Measurements from ENCODE around the gene RERE. TPM values are rescaled to one million over a fixed set of nuclear protein-coding genes. Genes with fewer than 3 reads are reported as not detected.

Gene RERE
- total RNA-seq, 1 experiment from 2014 or later = 161 TPM

GRCh38 chr1:8817412-8818324 is at the start of gene RERE (continued):
- no peak for TF ChIP-seq TCF7 (CRISPR knock-in tag; IDR thresholded peaks at IDR 0.05; ENCODE audit: low read depth)

GRCh38 chr1:8866792-8867415 is 49.5 kb upstream of the RERE start:
- POLR2A ChIA-PET = interaction anchor here (0.5 to 1.4 kb wide), 2 partner anchors 12 to 598 kb away, joined by 6 to 7 read pairs; partner anchors contain the start of gene ENO1
- TF ChIP-seq, protein P1, sequence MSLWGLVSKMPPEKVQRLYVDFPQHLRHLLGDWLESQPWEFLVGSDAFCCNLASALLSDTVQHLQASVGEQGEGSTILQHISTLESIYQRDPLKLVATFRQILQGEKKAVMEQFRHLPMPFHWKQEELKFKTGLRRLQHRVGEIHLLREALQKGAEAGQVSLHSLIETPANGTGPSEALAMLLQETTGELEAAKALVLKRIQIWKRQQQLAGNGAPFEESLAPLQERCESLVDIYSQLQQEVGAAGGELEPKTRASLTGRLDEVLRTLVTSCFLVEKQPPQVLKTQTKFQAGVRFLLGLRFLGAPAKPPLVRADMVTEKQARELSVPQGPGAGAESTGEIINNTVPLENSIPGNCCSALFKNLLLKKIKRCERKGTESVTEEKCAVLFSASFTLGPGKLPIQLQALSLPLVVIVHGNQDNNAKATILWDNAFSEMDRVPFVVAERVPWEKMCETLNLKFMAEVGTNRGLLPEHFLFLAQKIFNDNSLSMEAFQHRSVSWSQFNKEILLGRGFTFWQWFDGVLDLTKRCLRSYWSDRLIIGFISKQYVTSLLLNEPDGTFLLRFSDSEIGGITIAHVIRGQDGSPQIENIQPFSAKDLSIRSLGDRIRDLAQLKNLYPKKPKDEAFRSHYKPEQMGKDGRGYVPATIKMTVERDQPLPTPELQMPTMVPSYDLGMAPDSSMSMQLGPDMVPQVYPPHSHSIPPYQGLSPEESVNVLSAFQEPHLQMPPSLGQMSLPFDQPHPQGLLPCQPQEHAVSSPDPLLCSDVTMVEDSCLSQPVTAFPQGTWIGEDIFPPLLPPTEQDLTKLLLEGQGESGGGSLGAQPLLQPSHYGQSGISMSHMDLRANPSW (CRISPR knock-in tag; conservative IDR thresholded peaks at IDR 0.05; ENCODE audit: low read depth) = no peak
- TF ChIP-seq TEAD1 (CRISPR knock-in tag; IDR thresholded peaks at IDR 0.05) (no peak), ZNF138 (CRISPR knock-in tag; conservative IDR thresholded peaks at IDR 0.05) (no peak), ZBTB21 (CRISPR knock-in tag; IDR thresholded peaks at IDR 0.05; ENCODE audit: borderline replicate concordance) (no peak), JAZF1 (CRISPR knock-in tag; IDR thresholded peaks at IDR 0.05) (no peak), GTF2I (CRISPR knock-in tag; conservative IDR thresholded peaks at IDR 0.05) (no peak), ZNF396 (CRISPR knock-in tag; IDR thresholded peaks at IDR 0.05; ENCODE audit: borderline replicate concordance) (no peak)
- TF ChIP-seq, protein P2, sequence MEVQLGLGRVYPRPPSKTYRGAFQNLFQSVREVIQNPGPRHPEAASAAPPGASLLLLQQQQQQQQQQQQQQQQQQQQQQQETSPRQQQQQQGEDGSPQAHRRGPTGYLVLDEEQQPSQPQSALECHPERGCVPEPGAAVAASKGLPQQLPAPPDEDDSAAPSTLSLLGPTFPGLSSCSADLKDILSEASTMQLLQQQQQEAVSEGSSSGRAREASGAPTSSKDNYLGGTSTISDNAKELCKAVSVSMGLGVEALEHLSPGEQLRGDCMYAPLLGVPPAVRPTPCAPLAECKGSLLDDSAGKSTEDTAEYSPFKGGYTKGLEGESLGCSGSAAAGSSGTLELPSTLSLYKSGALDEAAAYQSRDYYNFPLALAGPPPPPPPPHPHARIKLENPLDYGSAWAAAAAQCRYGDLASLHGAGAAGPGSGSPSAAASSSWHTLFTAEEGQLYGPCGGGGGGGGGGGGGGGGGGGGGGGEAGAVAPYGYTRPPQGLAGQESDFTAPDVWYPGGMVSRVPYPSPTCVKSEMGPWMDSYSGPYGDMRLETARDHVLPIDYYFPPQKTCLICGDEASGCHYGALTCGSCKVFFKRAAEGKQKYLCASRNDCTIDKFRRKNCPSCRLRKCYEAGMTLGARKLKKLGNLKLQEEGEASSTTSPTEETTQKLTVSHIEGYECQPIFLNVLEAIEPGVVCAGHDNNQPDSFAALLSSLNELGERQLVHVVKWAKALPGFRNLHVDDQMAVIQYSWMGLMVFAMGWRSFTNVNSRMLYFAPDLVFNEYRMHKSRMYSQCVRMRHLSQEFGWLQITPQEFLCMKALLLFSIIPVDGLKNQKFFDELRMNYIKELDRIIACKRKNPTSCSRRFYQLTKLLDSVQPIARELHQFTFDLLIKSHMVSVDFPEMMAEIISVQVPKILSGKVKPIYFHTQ (CRISPR knock-in tag; IDR thresholded peaks at IDR 0.05) = no peak
- TF ChIP-seq, protein P3, sequence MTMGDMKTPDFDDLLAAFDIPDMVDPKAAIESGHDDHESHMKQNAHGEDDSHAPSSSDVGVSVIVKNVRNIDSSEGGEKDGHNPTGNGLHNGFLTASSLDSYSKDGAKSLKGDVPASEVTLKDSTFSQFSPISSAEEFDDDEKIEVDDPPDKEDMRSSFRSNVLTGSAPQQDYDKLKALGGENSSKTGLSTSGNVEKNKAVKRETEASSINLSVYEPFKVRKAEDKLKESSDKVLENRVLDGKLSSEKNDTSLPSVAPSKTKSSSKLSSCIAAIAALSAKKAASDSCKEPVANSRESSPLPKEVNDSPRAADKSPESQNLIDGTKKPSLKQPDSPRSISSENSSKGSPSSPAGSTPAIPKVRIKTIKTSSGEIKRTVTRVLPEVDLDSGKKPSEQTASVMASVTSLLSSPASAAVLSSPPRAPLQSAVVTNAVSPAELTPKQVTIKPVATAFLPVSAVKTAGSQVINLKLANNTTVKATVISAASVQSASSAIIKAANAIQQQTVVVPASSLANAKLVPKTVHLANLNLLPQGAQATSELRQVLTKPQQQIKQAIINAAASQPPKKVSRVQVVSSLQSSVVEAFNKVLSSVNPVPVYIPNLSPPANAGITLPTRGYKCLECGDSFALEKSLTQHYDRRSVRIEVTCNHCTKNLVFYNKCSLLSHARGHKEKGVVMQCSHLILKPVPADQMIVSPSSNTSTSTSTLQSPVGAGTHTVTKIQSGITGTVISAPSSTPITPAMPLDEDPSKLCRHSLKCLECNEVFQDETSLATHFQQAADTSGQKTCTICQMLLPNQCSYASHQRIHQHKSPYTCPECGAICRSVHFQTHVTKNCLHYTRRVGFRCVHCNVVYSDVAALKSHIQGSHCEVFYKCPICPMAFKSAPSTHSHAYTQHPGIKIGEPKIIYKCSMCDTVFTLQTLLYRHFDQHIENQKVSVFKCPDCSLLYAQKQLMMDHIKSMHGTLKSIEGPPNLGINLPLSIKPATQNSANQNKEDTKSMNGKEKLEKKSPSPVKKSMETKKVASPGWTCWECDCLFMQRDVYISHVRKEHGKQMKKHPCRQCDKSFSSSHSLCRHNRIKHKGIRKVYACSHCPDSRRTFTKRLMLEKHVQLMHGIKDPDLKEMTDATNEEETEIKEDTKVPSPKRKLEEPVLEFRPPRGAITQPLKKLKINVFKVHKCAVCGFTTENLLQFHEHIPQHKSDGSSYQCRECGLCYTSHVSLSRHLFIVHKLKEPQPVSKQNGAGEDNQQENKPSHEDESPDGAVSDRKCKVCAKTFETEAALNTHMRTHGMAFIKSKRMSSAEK (CRISPR knock-in tag; IDR thresholded peaks at IDR 0.05; ENCODE audit: borderline replicate concordance) = no peak
- TF ChIP-seq, protein P4, sequence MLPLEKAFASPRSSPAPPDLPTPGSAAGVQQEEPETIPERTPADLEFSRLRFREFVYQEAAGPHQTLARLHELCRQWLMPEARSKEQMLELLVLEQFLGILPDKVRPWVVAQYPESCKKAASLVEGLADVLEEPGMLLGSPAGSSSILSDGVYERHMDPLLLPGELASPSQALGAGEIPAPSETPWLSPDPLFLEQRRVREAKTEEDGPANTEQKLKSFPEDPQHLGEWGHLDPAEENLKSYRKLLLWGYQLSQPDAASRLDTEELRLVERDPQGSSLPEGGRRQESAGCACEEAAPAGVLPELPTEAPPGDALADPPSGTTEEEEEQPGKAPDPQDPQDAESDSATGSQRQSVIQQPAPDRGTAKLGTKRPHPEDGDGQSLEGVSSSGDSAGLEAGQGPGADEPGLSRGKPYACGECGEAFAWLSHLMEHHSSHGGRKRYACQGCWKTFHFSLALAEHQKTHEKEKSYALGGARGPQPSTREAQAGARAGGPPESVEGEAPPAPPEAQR (CRISPR knock-in tag; IDR thresholded peaks at IDR 0.05) = no peak
- TF ChIP-seq, protein P5, sequence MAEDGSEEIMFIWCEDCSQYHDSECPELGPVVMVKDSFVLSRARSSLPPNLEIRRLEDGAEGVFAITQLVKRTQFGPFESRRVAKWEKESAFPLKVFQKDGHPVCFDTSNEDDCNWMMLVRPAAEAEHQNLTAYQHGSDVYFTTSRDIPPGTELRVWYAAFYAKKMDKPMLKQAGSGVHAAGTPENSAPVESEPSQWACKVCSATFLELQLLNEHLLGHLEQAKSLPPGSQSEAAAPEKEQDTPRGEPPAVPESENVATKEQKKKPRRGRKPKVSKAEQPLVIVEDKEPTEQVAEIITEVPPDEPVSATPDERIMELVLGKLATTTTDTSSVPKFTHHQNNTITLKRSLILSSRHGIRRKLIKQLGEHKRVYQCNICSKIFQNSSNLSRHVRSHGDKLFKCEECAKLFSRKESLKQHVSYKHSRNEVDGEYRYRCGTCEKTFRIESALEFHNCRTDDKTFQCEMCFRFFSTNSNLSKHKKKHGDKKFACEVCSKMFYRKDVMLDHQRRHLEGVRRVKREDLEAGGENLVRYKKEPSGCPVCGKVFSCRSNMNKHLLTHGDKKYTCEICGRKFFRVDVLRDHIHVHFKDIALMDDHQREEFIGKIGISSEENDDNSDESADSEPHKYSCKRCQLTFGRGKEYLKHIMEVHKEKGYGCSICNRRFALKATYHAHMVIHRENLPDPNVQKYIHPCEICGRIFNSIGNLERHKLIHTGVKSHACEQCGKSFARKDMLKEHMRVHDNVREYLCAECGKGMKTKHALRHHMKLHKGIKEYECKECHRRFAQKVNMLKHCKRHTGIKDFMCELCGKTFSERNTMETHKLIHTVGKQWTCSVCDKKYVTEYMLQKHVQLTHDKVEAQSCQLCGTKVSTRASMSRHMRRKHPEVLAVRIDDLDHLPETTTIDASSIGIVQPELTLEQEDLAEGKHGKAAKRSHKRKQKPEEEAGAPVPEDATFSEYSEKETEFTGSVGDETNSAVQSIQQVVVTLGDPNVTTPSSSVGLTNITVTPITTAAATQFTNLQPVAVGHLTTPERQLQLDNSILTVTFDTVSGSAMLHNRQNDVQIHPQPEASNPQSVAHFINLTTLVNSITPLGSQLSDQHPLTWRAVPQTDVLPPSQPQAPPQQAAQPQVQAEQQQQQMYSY (CRISPR knock-in tag; IDR thresholded peaks at IDR 0.05) = no peak
- ATAC-seq (no peak), DNase-seq (ENCODE audit: low spot score) (no peak)
- Mint-ChIP-seq H3K4me1 (peaks cover 58% of the 10 kb centered on the region), H3K27ac (peak overlapping the region; percentile 83), H3K27me3 (ENCODE audit: low read depth) (no peaks in the 10 kb centered on the region), H3K9me3 (no peaks in the 10 kb centered on the region), H3K4me3 (no peak overlapping the region), H3K36me3 (peaks cover 95% of the 10 kb centered on the region)
- CTCF ChIA-PET = interaction anchor here (2.9 to 6.2 kb wide), 2 partner anchors 18 to 138 kb away, joined by 9 to 63 read pairs; no protein-coding TSS in a partner anchor

Data from WTC11 (cell line).